ENCODE data around the gene LNX1. TPM values are rescaled to one million over a fixed set of nuclear protein-coding genes. Genes with fewer than 3 reads are reported as not detected.

The LNX1 gene
- total RNA-seq, 4 donors from 2014 or later: 4.8 to 12.6 (median 6.6) TPM

- Histone ChIP-seq H3K27me3 (no peaks in the 10 kb centered on the region), H3K9me3 (no peaks in the 10 kb centered on the region), H3K36me3 (no peaks in the 10 kb centered on the region), H3K4me1 (no peaks in the 10 kb centered on the region), H3K4me3 (no peak overlapping the region), H3K27ac (no peak overlapping the region)
- DNase-seq (ENCODE audit: low spot score in 2 of 2): no peak
- WGBS, 2 donors: 83 to 85% methylated on average over 1 of the region's 1 CpG
- no peak for TF ChIP-seq CTCF (IDR thresholded peaks at IDR 0.05)
- no peak for TF ChIP-seq POLR2A (IDR thresholded peaks at IDR 0.05)
- TF ChIP-seq EP300 (IDR thresholded peaks at IDR 0.05): no peak
Observed at GRCh38 chr4:53622739-53623151, 31.5 kb upstream of the LNX1 start.

- Histone ChIP-seq H3K4me1 (no peaks in the 10 kb centered on the region), H3K27ac (no peak overlapping the region), H3K9me3 (no peaks in the 10 kb centered on the region), H3K4me3 (no peak overlapping the region), H3K27me3 (no peaks in the 10 kb centered on the region), H3K36me3 (no peaks in the 10 kb centered on the region)
- DNase-seq (ENCODE audit: low spot score in 2 of 2): no peak
- TF ChIP-seq EP300 (IDR thresholded peaks at IDR 0.05) (no peak), POLR2A (IDR thresholded peaks at IDR 0.05) (no peak), CTCF (IDR thresholded peaks at IDR 0.05) (no peak)
- WGBS, 2 donors: 70 to 85% methylated on average over 3 of the region's 3 CpGs
Observed at GRCh38 chr4:53620956-53621355, 29.7 kb upstream of the LNX1 start.

GRCh38 chr4:53619431-53619830, 28.1 kb upstream of the LNX1 start:
- no peak overlapping the region for H3K27ac ChIP-seq
- no peak overlapping the region for H3K4me3 ChIP-seq
- DNase-seq (ENCODE audit: low spot score in 2 of 2): no peak
- H3K9me3 ChIP-seq: no peaks in the 10 kb centered on the region
- 79 to 82% methylated on average over 3 of the region's 3 CpGs for WGBS, 2 donors
- H3K4me1 ChIP-seq: no peaks in the 10 kb centered on the region
- TF ChIP-seq EP300 (IDR thresholded peaks at IDR 0.05) (no peak), POLR2A (IDR thresholded peaks at IDR 0.05) (no peak), CTCF (IDR thresholded peaks at IDR 0.05) (no peak)
- H3K36me3 ChIP-seq: no peaks in the 10 kb centered on the region
- H3K27me3 ChIP-seq: no peaks in the 10 kb centered on the region

GRCh38 chr4:53618321-53618720, 27.0 kb upstream of the LNX1 start:
- no peaks in the 10 kb centered on the region for H3K27me3 ChIP-seq
- no peaks in the 10 kb centered on the region for H3K4me1 ChIP-seq
- no peak for DNase-seq (ENCODE audit: low spot score in 2 of 2)
- H3K27ac ChIP-seq: no peak overlapping the region
- no peaks in the 10 kb centered on the region for H3K9me3 ChIP-seq
- WGBS, 2 donors: 16 to 35% methylated on average over 1 of the region's 1 CpG
- H3K4me3 ChIP-seq: no peak overlapping the region
- TF ChIP-seq POLR2A (IDR thresholded peaks at IDR 0.05) (no peak), EP300 (IDR thresholded peaks at IDR 0.05) (no peak)
- no peaks in the 10 kb centered on the region for H3K36me3 ChIP-seq

GRCh38 chr4:53617101-53617680, 25.9 kb upstream of the LNX1 start:
- Histone ChIP-seq H3K9me3 (no peaks in the 10 kb centered on the region), H3K27me3 (no peaks in the 10 kb centered on the region), H3K4me3 (no peak overlapping the region), H3K36me3 (no peaks in the 10 kb centered on the region), H3K27ac (no peak overlapping the region), H3K4me1 (no peaks in the 10 kb centered on the region)
- TF ChIP-seq EP300 (IDR thresholded peaks at IDR 0.05) (no peak), CTCF (IDR thresholded peaks at IDR 0.05) (no peak), POLR2A (IDR thresholded peaks at IDR 0.05) (no peak)
- DNase-seq (ENCODE audit: low spot score in 2 of 2): no peak

GRCh38 chr4:53616219-53616618, 24.9 kb upstream of the LNX1 start:
- DNase-seq (ENCODE audit: low spot score in 2 of 2): no peak
- no peaks in the 10 kb centered on the region for H3K27me3 ChIP-seq
- TF ChIP-seq POLR2A (IDR thresholded peaks at IDR 0.05): no peak
- TF ChIP-seq CTCF (IDR thresholded peaks at IDR 0.05): no peak
- no peak for TF ChIP-seq EP300 (IDR thresholded peaks at IDR 0.05)
- WGBS, 2 donors: 87 to 93% methylated on average over 2 of the region's 2 CpGs
- H3K4me3 ChIP-seq: no peak overlapping the region
- H3K27ac ChIP-seq: no peak overlapping the region
- H3K4me1 ChIP-seq: no peaks in the 10 kb centered on the region
- no peaks in the 10 kb centered on the region for H3K36me3 ChIP-seq
- H3K9me3 ChIP-seq: no peaks in the 10 kb centered on the region

All from tibial nerve (tissue), 4 donors.